Jurkat, Clone E6-1 (cell line): Measurements from ENCODE around the gene TTC38.

ENCODE experiments used
- DNase-seq: peaks from one replicate; pipeline ENCODE4 v3.0.0-alpha.2; 2011; ENCODE audit warnings: low read depth, low spot score
- H3K4me3 ChIP-seq: 2 replicates; pipeline ENCODE4 v1.5.1; 2011; ENCODE audit warnings: mild to moderate bottlenecking, low read length, control low read depth, moderate library complexity

The TTC38 gene

DNA sequence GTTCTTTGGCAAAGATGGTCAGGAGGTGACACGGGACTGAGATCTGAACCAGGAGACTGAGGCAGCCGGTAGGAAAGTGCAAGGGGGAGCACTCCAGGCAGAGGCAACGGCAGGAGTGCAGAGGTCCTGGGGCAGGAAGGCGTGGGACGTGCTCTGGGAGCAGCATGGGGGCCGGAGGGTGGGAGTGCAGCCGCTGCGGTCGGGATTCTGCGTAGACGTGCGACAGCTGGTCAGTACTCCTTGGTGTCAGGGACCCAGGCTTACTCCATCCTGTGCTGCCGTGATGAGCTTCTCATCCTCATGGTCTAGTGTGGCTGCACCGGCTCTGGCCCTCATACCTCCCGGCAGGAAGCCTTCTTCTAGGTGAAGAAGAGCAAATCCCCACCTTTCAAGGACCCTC is 50.8 kb downstream of the TTC38 start:
- no peak for DNase-seq
- H3K4me3 ChIP-seq, result no peak overlapping the region

DNA sequence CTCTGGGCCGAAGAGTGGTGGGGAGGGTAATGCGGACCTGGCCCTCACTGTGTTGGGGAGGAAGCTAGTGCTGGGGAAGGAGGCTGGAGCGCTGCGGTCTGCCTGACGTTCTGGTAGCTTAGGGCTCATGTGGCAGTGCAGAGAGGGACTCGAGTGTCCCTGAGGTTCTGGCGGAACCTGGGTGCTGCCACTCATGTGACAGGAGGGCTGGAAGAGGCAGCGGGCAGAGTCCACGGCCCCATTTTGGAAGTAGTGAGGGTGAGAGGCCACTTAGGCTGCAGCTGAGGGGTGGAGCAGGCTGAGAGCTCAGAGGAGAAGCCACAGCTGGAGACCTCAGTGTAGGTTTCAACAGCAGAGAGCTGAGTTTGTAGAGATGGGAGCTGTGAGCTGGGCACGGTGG is 51.5 kb downstream of the TTC38 start:
- DNase-seq, result no peak
- no peak overlapping the region for H3K4me3 ChIP-seq

DNA sequence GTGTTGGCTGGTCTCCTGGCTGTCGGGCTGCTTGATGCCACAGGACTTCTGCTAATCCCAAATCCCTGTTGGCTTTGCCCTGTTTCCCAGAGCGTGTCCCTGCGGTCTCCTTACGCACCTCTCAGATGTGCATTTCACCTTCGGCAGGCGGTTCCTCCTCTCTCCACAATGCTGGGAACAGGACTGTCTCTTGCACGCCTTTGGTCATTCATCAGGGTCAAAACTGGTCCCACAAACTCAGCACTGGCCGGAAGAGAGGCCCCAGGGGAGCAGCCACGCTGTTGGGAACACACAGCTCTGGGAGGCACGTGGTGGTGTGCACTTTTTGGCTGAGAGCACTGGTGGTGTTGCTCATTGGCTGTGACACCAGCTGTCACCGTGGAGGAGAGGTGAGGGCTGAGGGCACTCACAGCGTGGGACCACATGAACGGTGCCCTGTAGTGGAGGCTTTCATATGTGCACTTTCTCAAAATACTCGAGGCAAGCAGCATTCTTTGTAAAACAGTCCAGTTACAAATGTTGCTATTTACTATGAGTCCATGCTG is 52.4 kb downstream of the TTC38 start:
- no peak for DNase-seq
- no peak overlapping the region for H3K4me3 ChIP-seq

DNA sequence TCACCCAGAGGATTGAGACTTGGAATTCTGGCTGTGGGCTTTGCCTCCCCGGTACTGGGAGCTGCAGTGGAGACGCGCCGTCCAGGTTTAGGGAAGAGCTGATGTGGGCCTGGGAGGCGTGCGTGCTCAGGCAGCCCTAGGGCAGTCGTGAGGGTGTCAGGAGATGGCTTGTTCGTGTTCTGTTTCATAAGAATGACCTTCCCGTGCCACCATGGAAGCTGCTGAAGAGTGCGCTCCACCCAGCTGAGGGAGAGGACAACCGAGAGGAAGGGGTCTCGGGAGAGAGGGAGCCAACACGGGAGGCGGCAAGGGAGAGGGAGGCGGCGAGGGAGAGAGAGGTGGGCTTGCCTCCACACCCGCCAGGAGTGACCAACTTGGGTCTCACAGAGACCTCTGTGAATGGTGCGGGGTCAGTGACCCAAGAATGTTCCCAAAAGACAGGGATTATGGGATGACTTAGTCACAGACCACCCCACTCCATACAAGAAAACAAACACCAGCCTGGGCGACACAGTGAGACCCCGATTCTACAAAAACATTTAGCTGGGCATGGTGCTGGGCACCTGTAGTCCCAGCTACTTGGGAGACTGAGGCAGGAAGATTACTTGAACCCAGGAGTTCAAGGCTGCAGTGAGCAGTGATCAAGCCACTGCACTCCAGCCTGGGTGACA is 53.0 kb downstream of the TTC38 start:
- no peak for DNase-seq
- H3K4me3 ChIP-seq, result no peak overlapping the region

DNA sequence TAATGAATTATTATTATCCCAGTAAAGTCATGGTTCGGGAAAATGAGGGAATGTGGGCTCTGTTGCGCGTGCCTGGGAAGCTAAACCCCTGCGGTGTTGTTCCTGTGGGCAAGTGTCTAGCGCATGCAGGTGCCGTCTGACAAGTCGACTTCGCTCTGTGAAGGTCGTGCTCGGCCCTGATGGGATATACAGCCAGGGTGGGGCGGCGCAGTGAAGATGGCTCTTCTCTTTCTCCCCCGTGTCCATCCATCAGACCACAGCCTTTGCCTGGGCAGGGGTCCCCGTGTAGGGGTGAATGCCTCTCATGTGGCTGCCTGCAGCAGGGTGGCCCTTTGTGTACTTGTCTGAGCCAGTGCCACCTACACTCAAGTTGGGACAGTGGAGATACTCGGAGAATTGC is 54.9 kb downstream of the TTC38 start:
- no peak for DNase-seq
- no peak overlapping the region for H3K4me3 ChIP-seq

DNA sequence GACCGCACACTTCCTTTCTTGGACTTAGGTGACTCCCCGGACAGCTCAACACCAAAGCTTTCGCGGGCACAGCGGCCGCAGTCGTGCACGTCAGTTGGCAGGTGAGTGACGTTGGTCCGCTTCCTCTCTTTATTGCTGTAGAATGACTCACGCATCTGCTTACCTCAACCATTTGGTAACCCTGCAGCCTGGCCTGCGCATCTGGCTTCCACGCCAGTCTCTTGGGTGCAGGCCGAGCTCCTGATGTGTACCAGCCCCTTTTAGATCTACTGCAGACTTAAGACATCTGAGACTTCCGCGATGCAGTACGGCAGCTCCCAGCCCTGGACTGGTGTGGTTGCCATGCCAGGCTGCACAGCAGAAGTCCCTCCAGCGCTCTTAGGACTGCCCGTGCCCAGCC is 55.4 kb downstream of the TTC38 start:
- no peak for DNase-seq
- no peak overlapping the region for H3K4me3 ChIP-seq

DNA sequence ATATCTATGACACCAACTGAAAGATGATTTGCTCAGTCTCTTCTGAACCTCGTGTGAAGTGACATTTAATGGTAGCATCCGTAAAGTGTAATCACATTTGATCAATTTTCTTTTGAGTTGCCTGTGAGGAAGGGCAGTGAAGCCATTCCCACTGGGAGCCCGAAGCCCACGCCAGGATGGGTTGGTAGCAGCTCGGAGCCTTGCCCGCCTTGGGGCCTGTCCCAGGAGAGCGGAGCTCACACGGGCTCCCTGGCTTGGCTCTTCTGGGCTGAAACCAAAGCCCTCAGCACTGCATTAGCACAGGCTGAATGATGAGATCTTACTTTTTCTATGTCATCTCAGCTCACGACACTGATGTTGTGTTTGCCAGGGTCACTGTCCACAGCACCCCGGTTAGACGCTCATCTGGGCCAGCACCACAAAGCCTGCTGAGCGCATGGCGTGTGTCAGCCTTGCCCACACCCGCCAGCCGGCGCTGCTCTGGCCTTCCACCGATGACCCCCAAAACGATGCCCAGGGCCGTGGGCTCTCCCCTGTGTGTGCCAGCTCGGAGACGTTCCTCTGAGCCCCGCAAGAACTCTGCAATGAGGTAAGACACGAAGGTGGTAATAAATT is 58.4 kb downstream of the TTC38 start:
- no peak for DNase-seq

DNA sequence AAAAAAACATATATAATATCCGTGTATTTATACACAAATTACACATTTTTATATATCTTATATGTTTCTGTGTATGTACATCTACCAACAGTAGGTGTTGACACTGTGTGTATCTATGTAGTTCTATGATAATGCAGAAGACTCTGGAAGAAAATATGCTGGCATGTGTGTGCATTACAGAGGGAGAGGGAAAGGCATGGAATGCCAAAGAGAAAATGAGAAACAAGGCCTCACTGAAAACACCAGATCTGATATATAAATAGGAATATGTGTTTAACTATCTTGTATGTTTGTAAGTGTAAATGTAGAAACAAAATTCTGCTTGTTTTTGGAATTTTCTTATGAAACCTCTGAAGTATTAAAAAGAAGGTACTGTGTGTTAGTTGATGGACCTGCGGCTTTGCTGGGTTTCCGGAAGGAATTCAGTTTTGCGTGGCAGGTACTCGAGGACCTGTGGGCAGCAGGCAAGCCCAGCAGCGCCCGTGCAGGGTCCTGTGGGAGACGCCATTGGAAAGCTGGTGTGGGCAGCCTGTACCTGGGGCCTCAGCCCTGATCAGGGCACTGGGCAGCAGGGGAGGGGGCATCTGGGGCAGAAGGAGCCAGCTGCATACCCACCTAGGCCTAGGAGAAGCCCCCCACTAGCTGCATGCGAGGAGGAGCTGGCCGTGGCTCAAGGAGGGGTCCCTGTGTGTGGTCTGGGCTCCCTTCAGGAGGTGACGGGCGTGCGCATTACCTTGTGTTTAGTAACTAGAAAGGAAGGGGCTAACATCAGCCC is 60.1 kb downstream of the TTC38 start:
- no peak for DNase-seq
- H3K4me3 ChIP-seq, result no peak overlapping the region

More for the DNA sequence above, 58.4 kb downstream of the TTC38 start:
- H3K4me3 ChIP-seq, result no peak overlapping the region

DNA sequence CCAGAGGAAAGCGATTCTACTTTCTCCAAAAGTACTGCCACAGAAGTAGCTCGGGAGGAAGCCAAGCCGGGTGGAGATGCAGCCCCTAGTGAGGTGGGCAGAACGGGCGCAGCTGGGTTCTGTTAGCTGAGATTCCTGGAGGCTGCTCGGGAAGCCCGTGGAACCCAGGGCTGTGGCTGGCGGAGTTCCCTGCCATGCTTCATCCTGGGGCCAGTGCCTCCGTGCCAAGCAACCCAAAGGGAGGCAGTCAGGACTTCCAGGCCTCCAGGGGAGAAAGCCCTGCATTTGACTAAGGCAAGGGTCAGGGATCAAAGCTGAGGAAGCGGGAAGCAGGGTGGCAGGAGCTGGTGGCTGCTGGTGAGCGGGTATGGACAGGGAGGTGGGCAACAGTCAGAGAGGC is 61.0 kb downstream of the TTC38 start:
- no peak overlapping the region for H3K4me3 ChIP-seq
- no peak for DNase-seq

DNA sequence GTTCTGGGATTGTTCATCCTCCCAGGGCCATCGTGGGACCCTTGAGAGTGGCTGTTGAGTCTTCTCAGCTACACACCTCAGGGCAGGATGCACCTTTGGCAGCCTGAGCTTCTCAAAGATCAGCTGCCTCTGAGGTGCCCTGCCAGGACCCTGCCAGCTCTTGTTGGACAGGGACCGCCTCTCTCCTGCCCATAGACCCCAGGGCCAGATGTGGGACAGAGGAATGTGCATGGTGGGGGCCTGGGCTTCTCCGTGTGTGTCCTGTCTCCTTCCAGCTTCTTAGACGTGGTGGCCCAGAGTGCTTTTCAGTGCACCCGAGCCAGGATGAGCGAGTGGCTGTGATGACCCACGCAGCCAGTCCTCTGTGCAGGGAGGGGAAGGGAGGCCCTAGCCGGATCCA is 61.8 kb downstream of the TTC38 start:
- no peak for DNase-seq
- H3K4me3 ChIP-seq, result no peak overlapping the region

DNA sequence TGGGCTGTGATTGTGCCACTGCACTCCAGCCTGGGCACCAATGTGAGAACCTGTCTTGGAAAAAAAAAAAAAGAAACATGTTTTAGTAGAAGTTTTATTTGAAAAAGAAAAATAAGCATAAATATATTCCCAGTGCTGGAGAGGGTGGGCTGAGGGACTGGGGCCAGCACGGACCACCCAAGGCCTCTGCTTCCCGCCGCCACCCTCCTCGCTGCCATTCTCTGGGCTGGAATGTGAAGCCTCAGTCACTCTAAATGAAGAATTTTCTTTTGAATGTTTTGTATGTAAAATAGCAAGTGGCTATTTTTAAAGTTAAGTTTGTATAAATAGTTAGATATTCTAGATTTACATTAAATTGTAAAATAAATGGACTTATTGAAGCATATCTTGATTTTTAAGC is 62.6 kb downstream of the TTC38 start:
- DNase-seq, result no peak
- H3K4me3 ChIP-seq, result no peak overlapping the region

DNA sequence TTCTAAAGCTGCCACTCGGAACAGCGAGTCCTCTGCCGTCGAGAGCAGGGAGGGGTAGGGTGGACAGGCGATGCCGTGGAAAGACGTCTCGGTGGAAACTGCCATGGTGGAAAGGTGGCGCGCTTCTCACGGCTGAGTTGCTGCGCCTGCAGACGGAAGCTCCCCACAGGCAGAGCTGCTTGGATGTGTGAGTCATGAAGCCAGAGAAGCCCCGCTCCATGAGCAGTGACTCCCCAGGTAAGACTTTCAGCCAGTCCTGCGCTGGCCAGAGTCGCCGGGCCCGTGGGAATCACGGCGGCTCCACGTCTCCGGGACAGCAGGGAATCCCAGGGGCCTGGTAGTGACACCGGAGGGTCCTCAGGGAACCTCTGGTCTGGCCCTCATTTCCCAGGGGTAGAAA is 63.7 kb downstream of the TTC38 start:
- no peak for DNase-seq
- H3K4me3 ChIP-seq, result no peak overlapping the region

DNA sequence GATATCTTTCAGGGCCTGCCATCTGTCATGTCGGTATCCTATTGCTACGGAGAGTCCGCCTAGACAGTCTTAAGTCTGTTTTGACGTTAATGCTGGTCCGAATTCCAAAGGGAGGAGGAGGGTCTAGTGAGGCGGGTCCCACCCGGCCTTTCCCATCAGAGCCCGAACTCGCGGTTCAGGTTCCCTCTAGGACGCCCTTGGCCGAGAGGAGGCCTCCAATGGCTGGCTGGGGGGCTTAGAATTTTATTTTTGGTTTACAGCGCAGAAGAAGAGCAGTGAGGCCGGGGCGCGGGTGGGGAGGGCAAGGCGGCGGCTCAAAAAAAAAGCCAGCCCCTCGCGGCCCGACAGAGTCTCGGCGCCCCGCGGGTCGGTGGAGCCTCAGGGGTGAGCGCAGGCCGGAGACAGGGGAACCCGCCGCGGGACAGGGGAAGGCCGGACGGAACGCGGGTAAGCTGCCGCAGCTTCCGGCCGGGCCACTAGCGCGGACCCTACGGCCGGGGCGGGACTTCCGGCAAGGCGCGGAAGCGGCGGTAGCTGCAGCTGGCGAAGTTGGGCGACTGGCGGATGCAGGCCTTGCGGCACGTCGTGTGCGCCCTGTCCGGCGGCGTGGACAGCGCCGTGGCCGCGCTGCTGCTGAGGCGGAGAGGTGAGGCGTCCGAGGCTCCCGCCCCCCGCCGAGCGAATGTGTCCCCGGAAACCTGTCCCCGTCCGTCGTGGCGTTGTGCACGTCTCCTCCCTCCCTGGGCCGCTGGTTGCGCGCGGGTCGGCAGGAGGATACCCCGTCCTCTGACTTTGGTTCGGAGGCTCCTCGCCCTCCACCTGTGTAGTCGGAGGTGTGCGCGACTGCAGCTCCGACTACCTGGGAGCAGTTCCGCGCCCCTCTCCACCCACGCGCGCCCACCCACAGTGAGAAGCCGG is 67.7 kb downstream of the TTC38 start, which contains the start of gene TRMU:
TRMU (plus strand) TSS at position 514 of the 918 bp plus-strand sequence; CDS start at position 565, 51 bp downstream.
- DNase-seq, result peak; percentile 64
- H3K4me3 ChIP-seq, result peak within 1 kb of the TSS; percentile 89

DNA sequence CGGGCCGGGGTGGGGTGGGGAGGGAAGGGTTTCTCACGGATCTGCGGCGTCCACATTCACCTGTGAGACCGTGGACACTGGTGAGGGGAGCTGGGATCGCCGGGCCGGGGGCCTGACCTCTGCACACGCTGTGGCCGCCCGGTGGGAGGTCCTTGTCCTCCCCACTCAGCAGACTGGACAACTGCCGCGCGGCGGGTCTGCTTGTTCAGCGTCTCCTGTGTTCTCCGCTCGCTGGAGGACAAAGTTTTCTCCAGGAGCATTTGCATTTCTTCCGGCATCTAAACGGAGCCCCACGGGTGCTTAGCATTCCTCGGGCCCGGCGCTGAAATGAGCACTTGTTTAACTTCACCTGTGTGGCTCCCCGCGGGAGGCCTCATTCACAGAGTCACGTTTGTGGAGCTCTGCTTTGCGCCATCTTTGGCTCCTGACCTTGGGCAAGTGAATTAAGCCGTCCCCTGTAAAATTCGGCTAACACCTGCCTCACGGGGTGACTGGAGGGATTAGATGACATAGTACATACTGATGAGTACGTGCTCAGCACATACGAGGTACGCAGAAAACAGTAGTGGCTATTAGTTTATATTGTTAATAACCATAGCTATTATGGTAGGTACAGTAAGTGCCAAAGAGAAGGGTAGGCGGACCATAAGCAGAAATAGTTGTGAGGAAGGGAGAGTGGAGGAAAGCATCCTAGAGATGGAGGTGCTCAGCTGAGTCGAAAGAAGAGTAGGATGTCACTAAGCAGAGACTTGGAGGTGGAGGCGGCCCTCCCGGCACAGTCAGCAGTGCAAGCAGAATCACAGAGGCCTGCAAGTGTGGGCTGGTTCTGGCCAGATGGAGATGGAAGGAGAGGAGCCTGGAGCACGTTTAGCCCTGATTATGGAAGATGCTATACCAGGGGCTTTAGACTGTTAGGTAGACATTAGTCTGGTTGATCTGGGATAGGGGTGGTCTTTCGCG is 68.6 kb downstream of the TTC38 start:
- DNase-seq, result no peak
- H3K4me3 ChIP-seq, result peak overlapping the region; percentile 89

DNA sequence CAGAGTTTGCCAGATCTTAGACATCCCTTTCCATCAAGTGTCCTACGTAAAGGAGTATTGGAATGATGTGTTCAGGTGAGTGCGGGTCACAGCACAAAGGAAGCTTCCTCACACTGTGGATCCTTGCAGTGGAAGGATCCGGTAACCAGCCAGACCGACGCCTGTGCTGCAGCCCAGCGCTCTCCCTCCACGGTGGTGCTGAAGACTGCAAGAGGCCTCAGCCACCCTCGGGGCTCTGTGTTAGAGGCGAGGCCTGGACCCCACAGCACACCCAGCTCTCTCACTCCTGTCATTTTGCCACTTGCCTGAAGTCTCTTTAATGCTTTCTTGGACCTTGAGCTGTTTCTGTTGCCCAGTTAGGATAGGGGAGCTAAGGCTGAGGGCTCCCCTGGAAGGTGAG is 70.1 kb downstream of the TTC38 start:
- H3K4me3 ChIP-seq, result no peak overlapping the region
- no peak for DNase-seq

DNA sequence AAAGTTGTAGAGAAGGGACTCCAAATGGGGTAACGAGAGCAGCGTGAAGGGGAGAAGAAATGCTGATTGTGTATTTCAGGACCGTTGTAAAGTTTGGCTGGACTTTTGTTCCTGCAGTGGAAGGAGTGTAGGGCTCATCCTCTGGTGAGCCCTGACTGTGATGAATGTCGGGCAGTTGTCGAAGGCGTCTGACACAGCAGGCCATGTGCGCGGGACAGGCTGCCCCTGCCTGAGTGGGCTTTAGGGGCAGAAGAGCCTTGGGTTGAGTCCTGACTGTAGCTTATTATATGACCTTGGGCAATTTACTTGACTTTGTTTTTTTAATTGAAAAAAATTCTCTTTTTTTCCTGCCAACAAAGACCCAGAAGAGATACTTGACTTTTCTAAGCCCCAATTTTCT is 70.8 kb downstream of the TTC38 start:
- H3K4me3 ChIP-seq, result no peak overlapping the region
- no peak for DNase-seq

DNA sequence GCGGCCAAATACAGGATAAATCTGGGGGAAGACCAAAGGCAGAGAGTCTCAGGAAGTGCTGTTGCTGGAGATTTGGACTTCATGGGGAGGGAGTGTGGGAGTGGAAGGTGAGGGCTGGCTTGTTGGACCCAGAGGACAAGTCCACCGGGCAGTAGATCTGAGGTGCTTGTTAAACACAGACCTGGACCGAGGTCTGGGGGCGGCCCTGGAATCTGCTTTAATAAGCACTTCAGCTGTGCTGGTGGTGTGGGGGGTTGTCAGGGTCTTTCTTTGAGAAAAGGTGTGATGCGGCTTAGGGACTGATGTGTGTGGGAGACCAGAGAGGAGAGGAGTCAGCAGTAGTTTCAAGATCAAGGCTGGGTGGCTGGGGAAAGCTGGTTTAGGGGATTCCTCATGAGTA is 72.1 kb downstream of the TTC38 start:
- no peak overlapping the region for H3K4me3 ChIP-seq
- DNase-seq, result no peak

DNA sequence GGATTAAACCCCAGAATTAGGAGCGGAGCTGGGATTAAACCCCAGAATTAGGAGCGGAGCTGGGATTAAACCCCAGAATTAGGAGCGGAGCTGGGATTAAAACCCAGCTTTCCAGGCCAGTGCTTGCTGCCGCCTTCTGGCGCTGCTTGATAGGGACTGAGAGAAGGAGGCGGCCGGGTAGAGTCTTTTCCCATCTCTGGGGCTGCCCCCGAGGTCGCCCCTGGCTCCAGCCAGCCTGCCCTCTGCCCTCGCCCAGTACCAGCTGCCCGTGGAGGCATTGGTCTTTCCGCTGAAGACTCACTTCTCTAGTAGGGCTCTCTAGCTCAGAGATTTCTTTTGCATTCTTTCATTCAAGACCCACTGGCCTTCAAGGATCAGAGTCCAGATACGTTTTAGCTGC is 72.9 kb downstream of the TTC38 start:
- no peak overlapping the region for H3K4me3 ChIP-seq
- DNase-seq, result no peak
